Caco-2 (cell line): ENCODE results near the gene TOMM6. TPM values are rescaled to one million over a fixed set of nuclear protein-coding genes. Genes with fewer than 3 reads are reported as not detected.

ENCODE experiments used
- BruUV-seq: library from RNA; stranded (reverse); fragments of 400-500 nt; replicated peaks from 2 replicates; lab custom pipeline; 2021; lab: Mats Ljungman, UMichigan
- CTCF ChIA-PET: fragments of 300-600 bp; sonication (Branson Sonifier 250); formaldehyde crosslinking; loops from one replicate; lab custom pipeline; 2022; ENCODE audit warnings: antibody characterized with exemption; lab: Charles Lee
- POLR2A ChIA-PET: fragments of 300-600 bp; sonication (Branson Sonifier 250); formaldehyde crosslinking; loops from one replicate; lab custom pipeline; 2022; ENCODE audit warnings: antibody characterized with exemption; lab: Charles Lee
- DNase-seq, 2 experiments: peaks; one replicate each; pipeline versions ENCODE4 v3.0.0 to v3.0.0-alpha.2; 2020 to 2022
- H3K27me3 ChIP-seq: replicated peaks from 2 replicates; pipeline ENCODE4 v1.6.0; 2011; ENCODE audit warnings: low read length; ENCODE audit not compliant: control insufficient read depth, insufficient read depth
- H3K36me3 ChIP-seq: 2 replicates; pipeline ENCODE4 v1.5.1; 2011; ENCODE audit warnings: low read length; ENCODE audit not compliant: control insufficient read depth, insufficient read depth
- H3K4me1 ChIP-seq: fragments of 250-450 bp; sonication (Bioruptor Pico); 2 replicates; pipeline ENCODE4 v1.5.1; 2020; ENCODE audit warnings: mild to moderate bottlenecking
- H3K4me3 ChIP-seq: 2 replicates; pipeline ENCODE4 v1.5.1; 2011; ENCODE audit warnings: low read depth, mild to moderate bottlenecking, control low read depth, low read length
- H3K9me3 ChIP-seq: fragments of 250-450 bp; sonication (Bioruptor Pico); 2 replicates; pipeline ENCODE4 v1.5.1; 2020; ENCODE audit warnings: mild to moderate bottlenecking, moderate library complexity
- H3K27ac Mint-ChIP-seq: one replicate; pipeline ENCODE4 v1.8.0; 2022; ENCODE audit warnings: mixed read lengths; ENCODE audit not compliant: unreplicated experiment
- H3K27me3 Mint-ChIP-seq: one replicate; pipeline ENCODE4 v1.8.0; 2022; ENCODE audit warnings: mixed read lengths; ENCODE audit not compliant: insufficient read depth, unreplicated experiment
- H3K36me3 Mint-ChIP-seq: one replicate; pipeline ENCODE4 v1.8.0; 2022; ENCODE audit warnings: mild to moderate bottlenecking, mixed read lengths; ENCODE audit not compliant: insufficient read depth, unreplicated experiment
- H3K4me1 Mint-ChIP-seq: one replicate; pipeline ENCODE4 v1.8.0; 2022; ENCODE audit warnings: low read depth, mixed read lengths; ENCODE audit not compliant: unreplicated experiment
- H3K4me3 Mint-ChIP-seq: one replicate; pipeline ENCODE4 v1.8.0; 2022; ENCODE audit warnings: mild to moderate bottlenecking, moderate library complexity, mixed read lengths; ENCODE audit not compliant: unreplicated experiment
- H3K9me3 Mint-ChIP-seq: one replicate; pipeline ENCODE4 v1.8.0; 2022; ENCODE audit warnings: mixed read lengths; ENCODE audit not compliant: unreplicated experiment
- CTCF ChIP-seq, 2 experiments: fragments of 200-600 bp in 1 of 2; IDR thresholded peaks; 1 replicate in 1 of 2; 2 replicates in 1 of 2; pipeline versions ENCODE4 v1.5.1 to v1.8.0; 2011 to 2022; ENCODE audit warnings: antibody characterized with exemption in 1 of 2, control low read depth in 1 of 2, inconsistent platforms in 1 of 2, low read depth in 1 of 2, low read length in 1 of 2, mild to moderate bottlenecking in 1 of 2, moderate library complexity in 1 of 2; ENCODE audit not compliant: insufficient read depth in 1 of 2, severe bottlenecking in 1 of 2, unreplicated experiment in 1 of 2
- intact Hi-C: fragments of 100-400 bp; cut with micrococcal nuclease; formaldehyde crosslinking; loops from one replicate; pipeline ENCODE4 v1.10.0; 2022; ENCODE audit not compliant: unreplicated experiment
- total RNA-seq: library from RNA; stranded (reverse); gene quantifications from 2 replicates; pipeline ENCODE4 v1.2.3, GENCODE V29; 2022

Gene TOMM6
- total RNA-seq, 1 experiment from 2014 or later = 224 TPM

DNA sequence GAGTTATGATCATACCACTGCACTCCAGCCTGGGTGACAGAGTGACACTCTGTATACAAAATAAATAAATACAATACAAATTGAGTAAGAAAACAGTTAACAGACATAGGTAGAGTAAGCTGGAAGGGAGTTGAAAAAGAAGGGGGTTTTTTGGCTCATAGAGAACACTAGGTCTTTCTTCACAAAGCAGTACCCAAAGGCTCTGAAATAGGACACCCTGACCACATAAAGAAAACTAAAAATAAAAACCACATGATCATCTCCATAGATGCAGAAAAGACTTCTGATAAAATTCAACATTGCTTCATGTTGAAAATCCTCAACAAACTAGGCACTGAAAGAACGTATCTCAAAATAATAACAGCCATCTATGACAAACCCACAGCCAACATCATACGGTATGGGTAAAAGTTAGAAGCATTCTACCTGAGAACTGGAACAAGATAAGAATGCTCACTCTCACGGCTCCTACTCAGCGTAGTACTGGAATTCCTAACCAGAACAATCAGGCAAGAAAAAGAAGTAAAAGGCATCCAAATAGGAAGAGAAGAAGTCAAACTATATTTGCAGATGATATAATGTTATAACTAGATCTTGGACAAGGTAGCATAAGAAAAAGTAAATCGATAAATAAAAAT, 48.6 kb downstream of the TOMM6 start:
- H3K27ac Mint-ChIP-seq = no peak overlapping the region
- Histone ChIP-seq H3K36me3 (no peaks in the 10 kb centered on the region; the same call in 1 of the 2 replicates), H3K9me3 (no peaks in the 10 kb centered on the region), H3K4me1 (no peaks in the 10 kb centered on the region), H3K27me3 (no peaks in the 10 kb centered on the region), H3K4me3 (no peak overlapping the region)
- H3K4me3 Mint-ChIP-seq = no peak overlapping the region
- H3K27me3 Mint-ChIP-seq = no peaks in the 10 kb centered on the region
- intact Hi-C loops = no loop called here
- DNase-seq = no peak
- no peaks in the 10 kb centered on the region for H3K9me3 Mint-ChIP-seq
- POLR2A ChIA-PET = no interaction called here
- no peaks in the 10 kb centered on the region for H3K36me3 Mint-ChIP-seq
- BruUV-seq = no TSS peak
- no peak for TF ChIP-seq CTCF (IDR thresholded peaks at IDR 0.05; ENCODE audit: insufficient read depth in 1 of 2, low read depth in 1 of 2, low read length in 1 of 2, severe bottlenecking in 1 of 2, unreplicated experiment in 1 of 2)
- CTCF ChIA-PET = no interaction called here
- no peaks in the 10 kb centered on the region for H3K4me1 Mint-ChIP-seq

DNA sequence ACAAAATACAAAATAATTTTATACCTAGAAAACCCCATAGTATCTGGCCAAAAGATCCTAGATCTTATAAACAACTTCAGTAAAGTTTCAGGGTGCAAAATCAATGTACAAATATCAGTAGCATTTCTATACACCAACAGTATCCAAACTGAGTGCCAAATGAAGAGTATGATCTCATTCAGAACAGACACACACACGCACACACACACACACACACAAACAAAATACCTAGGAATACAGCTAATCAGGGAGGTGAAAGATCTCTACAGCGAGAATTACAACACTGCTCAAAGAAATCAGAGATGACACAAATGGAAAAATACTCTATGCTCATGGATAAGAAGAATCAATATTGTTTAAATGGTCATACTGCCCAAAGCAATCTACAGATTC, 49.2 kb downstream of the TOMM6 start:
- Mint-ChIP-seq H3K27ac (no peak overlapping the region), H3K27me3 (no peaks in the 10 kb centered on the region), H3K36me3 (no peaks in the 10 kb centered on the region), H3K4me1 (no peaks in the 10 kb centered on the region), H3K9me3 (no peaks in the 10 kb centered on the region), H3K4me3 (no peak overlapping the region)
- ChIA-PET CTCF (no interaction called here), POLR2A (no interaction called here)
- H3K9me3 ChIP-seq = no peaks in the 10 kb centered on the region
- intact Hi-C loops = no loop called here
- TF ChIP-seq CTCF (IDR thresholded peaks at IDR 0.05; ENCODE audit: insufficient read depth in 1 of 2, low read depth in 1 of 2, low read length in 1 of 2, severe bottlenecking in 1 of 2, unreplicated experiment in 1 of 2) = no peak
- H3K4me3 ChIP-seq = no peak overlapping the region
- H3K4me1 ChIP-seq = no peaks in the 10 kb centered on the region
- H3K27me3 ChIP-seq = no peaks in the 10 kb centered on the region
- no peak for DNase-seq
- no peaks in the 10 kb centered on the region; the same call in 1 of the 2 replicates for H3K36me3 ChIP-seq
- BruUV-seq = no TSS peak

Other genes with a start within 250 kb of the TOMM6 start
- 108 and 117 TPM in 2 replicates for gene FOXP4, start 241.3 kb upstream of the TOMM6 start, total RNA-seq
- 0.51 TPM in 1 of 2 replicates, not detected in the other for gene MDFI, start 149.2 kb upstream of the TOMM6 start, total RNA-seq
- gene TFEB, start 52.1 kb upstream of the TOMM6 start, total RNA-seq = 3.8 and 3.9 TPM in 2 replicates
- 8.9 and 12.2 TPM in 2 replicates for gene PGC, start 40.3 kb upstream of the TOMM6 start, total RNA-seq
- gene FRS3, start 7.8 kb upstream of the TOMM6 start, total RNA-seq = 4.1 and 4.3 TPM in 2 replicates
- gene PRICKLE4, start 6.9 kb upstream of the TOMM6 start, total RNA-seq = 1.8 and 2.8 TPM in 2 replicates
- gene USP49, start 107.7 kb downstream of the TOMM6 start, total RNA-seq = 17.9 and 18.5 TPM in 2 replicates
- 40.0 and 43.7 TPM in 2 replicates for gene MED20, start 133.4 kb downstream of the TOMM6 start, total RNA-seq
- gene BYSL, start 133.8 kb downstream of the TOMM6 start, total RNA-seq = 42.6 and 45.9 TPM in 2 replicates
- 24.7 and 26.9 TPM in 2 replicates for gene CCND3, start 154.1 kb downstream of the TOMM6 start, total RNA-seq